Amniotic epithelial cell (primary cell): ENCODE measurements around the gene PLPP7.
"Not testable (repeated sequence)": the region's sequence is repeated elsewhere in the genome, so short reads cannot be mapped to it uniquely, and the experiment has no call there.

Experiments
- DNase-seq: peaks from one replicate; pipeline ENCODE4 v3.0.0-alpha.2; 2010; ENCODE audit warnings: low read depth

Gene PLPP7

DNA sequence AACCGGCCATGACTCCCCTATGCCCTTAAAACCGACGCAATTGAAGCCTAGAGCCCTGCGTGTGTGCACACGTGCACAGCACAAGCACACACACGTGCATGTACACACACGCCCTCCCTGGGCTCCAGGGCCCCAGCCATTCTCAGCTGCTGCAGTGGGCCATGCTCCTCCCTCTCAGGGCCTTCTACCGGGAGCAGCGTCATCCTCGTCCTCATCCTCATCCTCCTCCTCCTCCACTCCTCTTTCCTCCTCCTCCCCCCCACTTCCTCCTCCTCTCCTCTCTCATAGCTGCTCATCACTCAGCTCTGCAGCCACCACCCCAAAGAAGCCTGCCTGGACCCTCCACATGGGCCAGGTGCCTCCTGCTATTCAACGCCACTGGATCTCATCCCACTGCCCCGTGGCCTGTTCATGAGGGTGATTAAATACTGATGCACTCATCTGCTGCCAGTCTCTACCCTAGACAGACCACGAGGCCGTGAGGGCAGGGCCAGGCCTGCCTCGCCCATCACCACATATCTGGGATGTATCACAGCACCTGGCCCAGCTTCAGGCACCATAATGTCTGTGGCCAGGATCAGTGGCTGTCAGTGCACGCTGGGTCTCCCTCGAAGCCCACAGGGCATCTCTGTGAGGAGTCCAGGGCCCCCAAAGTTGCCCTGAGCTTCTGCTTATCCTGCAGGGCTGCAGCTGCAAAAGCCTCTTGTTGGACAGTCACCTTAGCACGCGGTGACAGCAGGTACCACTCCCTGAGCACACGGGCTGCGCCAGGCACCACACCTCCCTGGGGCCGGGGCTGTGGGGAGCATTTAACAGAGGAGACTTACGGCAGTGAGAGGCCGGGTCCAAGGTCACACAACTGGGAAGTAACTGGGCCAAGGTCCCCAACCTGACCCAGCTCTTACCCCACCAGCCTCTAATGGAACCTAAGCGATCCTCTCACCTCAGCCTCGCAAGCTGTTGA is 23.0 kb upstream of the PLPP7 start:
- DNase-seq, result no peak

DNA sequence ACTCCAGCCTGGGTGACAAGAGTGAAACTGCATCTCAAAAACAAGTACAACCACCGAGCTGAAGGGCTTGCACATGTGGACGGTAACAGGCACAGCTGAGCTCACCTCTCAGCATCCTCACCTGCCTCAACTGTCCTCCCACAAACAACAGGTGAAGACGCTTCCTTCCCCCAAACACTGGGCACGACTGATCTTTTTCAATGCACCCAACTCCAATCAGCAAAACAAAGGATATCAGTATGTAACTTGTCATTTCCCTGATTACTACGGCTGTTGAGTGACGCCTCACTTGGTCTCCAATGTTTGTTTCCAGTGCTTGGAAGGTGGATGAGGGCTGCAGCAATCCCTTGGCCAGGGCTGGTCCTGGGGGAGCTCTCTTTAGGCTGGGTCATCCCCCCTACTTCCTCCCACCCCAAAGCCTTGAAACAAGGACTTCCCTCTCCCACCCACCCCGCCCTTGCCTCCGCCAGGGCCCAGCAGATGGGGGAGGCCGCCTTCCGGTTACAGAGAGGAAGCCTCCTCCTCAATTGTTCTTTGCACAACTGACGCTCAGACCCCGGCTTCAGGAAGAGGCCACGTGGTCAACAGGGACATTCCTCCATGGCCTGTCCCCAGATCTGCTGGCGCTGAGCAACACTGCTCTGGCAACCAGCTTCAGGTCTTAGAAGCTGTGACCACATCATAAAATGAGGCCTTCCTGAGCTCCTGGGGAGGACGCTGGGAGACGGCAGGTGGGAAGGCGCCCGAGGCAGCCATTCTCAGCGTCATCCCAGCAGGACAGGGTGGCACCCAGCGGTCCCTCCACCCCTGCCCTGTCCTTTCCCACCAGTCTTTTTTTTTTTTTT is 19.1 kb upstream of the PLPP7 start:
- no peak for DNase-seq

DNA sequence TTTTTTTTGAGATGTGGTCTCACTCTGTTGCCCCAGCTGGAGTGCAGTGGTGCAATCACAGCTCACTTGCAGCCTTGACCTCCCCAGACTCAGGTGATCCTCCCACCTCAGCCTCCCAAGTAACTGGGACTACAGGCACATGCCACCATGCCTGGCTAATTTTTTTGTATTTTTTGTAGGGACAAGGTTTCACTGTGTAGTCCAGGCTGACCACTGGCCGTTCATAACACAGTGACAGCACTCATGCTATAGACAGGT is 18.6 kb upstream of the PLPP7 start:
- DNase-seq, result not testable (repeated sequence)

DNA sequence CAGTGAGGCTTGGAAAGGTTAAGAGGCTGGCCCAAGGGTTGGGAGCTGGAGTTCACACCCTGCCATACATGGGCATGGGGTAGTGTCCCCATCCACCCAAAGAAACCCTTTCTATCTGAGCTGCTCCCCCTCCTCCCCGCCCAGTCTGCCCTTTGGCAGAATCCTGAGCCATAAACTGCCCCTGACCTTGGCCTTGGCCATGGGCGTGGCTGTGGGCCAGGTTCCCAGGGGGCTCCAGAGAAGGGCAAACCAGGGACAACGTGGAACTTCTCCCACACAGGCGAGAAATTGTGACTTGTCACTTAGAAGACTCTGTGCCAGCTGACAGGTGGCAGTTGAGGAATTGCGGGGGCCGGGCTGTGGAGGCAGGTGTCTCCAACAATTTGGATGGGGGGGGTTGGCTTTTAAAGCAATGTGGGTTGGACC is 18.0 kb upstream of the PLPP7 start:
- DNase-seq, result no peak

DNA sequence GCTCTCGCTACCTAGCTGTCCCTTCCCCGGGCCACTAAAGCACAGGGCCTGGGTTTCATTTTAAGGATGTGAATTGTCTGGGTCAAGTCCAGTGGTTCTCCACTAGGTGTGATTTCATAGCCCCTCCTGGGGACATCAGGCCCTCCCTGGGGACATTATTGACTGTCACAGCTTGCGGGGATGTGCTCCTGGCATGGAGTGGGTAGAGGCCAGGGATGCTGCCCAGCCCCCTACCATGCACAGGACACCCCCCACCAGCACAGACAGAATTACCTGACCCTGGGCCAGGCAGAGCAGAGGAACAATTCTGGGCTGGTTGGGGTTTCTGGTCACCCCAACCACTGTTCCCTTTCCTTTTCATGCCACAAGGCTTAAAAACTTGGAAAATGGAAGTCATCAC is 17.3 kb upstream of the PLPP7 start:
- no peak for DNase-seq

DNA sequence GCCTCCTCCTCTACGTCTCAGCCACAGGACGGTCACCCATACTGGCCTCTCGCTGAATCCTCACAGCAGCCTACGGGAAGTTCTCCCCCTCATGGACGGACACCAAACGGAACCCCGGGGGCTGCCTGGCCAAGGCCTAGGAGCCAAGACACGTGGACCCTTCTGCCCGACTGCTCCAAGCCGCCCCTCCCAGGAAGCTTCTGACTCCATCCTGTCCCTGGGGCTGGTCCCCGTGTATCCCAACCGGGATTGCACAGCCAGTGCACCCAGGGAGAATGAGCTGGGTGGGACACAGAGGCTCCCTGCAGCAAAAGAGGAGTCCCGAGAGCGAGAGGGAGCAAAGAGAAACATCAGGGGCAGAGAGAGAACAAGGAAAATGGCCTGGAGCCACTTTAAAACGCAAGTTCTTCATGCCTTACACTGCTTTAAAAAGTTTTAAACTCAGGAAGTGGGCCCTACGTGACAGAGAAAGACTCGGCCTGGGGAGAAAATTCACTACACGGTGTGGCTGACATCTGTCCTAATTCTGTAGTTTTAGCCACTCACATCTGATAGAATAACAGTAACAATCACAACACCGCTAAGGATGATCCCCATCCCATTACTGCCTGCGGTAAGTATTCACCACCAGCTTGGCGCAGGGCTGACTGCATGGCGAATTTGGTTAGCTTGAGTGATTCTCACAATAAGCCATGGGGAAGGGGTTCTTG is 16.2 kb upstream of the PLPP7 start:
- DNase-seq, result no peak

DNA sequence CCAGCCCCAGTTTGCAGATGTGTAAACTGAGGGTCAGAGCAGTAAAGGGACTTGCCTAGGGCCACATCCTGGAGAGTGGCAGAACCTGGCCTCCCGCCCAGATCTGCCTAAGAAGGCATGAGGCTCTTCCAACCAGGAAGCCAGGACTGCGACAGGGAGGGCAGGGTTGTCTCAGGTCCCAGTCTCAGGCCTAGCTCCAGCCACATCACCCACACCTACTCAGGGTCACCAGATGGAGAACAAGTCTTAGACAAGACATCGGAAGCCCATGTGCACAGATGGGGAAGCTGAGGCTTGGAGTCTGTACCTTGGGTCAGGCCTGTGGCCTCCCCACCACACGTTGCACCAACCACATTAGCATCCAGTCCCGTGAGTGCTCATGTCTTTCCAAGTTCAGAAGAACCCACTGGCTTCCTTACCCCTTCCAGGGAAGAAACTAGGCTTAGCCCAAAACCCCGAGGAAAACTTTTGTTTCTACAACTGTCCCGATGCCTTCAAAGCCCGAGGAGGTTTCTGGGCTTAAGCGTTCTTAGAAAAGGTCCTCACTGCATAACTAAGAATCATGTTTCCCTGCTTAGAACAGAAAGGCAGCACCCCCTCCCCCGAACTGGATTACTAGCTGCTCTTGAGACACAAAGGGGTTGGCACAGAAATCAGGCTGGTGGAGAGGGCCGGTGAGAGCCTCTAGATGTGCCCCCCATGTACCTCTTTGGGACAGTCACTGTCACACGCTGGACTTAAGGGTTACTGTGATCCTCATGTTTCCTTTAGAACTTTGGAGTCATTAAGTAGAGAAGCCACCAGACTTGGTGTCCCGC is 15.5 kb upstream of the PLPP7 start:
- DNase-seq, result no peak

DNA sequence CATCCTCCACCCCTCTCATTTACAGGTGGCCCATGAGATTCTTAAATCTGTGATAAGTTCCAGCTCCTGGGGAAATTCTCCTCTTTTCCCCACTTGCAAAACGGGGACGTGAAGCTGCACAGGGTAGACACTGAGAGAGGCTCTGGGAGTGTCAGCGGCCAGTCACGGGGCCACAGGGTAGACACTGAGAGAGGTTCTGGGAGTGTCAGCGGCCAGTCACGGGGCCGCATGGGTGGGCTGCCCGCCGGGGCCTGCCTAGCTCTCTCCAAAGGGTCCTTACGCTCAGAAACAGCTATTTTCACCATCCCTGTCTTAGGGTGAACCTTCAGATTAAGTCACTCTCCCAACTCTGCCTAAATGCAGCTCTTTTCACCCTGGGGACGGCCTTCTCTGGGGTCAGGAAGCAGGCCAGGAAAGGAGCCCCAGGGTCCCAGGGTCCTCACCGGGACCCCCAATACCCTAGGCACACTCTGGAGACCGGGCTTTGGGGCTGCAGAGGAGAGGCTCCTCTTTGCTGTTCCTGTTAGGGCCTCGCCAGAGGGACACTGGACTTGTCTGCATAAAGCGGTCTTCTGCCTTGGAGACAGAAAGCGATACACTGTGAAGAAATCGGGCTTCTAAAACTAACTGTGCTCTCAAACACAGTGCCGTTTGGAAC is 14.7 kb upstream of the PLPP7 start:
- no peak for DNase-seq

DNA sequence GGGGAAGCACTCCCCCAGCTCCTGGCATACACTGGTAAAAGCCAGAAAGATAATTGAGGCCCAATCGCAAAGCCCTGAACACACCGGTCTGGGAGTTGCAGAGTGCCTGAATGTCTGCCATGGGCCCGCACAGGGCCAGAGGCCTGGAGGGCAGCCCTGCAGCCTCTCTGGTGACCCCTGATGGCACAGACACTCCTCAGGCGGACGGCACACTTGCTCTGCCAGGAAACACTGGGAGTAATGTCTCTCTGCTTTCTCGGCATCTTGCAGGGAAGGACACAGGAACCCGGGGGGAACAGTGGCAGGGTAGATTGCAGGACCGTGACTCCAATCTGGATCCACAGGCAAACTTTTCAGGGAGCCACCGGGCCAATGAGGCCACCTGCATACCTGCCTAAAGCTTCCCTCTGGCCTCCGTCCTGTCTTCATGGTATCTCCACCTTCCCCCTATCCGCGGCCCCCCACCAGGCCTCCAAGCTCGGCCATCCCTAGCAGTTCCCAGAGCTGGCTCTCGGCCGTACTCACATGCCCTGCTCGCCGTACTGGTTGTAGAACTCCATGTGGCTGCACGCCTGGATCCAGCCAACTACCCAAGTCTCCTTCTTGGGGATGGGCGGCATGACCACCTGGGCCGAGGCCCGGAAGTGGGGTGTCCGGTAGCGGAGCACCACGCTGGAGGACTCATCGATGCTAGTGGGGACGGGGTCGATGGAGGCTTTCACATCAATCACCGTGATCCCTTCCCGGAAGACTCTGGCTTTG is 14.0 kb upstream of the PLPP7 start:
- no peak for DNase-seq

DNA sequence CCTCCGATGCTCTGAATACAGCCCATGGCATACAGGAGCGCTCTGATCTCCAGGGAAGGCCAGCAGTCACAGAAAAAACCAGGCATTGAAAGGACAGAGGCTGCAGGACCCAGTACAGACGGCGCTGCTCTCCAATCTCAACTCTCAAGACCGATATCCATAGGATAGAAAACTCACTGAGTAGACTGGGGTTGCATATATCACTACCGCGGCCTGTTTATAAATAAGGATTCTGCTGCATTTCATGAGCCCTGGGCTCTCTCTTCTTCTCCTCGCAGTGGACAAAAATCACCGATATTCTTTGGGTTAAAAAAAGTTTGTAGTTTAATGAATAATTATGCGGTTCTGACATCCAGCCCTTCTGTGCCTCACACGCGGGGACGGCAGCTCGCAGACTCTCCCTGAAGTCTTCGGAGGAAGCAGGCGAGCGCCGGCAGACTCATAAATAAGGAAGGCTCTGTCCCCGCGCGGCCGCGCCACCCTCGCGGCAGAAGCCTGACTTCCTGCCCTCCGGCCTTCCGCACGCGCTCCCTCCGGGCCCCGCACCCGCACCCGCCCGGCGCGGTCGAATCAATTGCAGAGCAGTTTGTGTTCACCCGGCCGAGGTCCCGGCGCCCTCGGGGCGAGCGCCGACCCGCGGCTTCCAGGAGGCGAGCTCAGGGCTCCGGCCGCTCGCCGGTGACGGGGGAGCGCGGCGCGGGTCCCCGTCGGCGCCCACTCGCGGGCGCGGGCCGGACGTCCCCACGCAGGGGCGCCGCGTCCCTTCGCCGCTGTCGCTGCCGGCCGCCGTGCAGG is 13.2 kb upstream of the PLPP7 start, which contains the start of gene FAM78A:
Gene FAM78A, minus strand, starts transcription at position 417 of the 795 bp plus-strand sequence. Its CDS starts 331 bp downstream, at position 86.
- DNase-seq, result no peak

DNA sequence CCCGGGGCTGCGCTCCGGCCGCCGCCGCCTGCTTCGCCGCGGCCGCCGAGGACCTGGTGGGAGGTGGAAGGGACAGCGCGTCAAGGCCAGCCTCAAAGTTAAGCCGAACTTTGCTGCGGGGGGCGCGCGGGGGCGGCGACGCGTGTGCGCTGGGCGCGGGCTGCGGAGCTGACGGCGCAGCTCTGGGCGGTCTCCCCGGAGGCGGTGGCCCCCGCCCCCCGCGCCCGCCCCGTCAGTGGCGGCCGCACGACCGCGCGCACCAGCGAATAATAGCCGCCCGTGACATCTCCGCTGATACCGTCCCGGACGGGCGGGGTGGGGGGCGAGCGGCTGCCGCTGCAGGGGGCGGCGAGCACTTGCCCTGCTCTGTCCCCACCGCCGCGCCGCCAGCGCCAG is 12.6 kb upstream of the PLPP7 start:
- DNase-seq, result no peak

DNA sequence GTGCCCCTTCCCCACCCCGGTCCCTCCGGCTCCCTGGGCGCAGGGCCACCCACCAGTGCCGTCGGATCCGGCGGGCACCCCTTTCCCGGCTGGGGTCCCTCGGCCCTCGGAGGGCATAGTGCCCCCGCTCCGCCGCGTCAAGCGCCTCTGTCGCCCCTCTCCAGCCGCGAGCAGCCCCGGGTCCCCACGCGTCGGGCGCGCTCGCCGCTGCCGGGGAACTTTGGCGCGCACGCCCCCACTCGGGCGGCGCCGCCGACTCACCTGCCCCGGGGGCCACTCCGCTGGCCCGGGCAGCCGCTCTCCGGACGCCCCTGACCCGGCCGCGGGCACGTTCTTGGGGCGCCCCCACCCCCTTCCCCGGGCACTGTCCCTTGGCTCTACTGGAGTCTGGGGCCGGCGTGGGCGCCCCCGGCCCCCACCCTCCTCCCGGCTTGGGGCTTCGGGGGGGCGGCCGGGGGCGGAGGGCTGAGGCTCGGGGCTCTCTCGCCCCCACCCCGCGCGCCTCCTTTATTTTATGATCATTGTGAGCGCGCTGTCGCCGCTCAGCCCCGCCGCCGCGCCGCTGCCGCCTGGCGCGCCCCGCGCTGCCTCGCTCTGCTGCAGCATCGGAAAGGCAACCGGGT is 12.1 kb upstream of the PLPP7 start:
- no peak for DNase-seq

DNA sequence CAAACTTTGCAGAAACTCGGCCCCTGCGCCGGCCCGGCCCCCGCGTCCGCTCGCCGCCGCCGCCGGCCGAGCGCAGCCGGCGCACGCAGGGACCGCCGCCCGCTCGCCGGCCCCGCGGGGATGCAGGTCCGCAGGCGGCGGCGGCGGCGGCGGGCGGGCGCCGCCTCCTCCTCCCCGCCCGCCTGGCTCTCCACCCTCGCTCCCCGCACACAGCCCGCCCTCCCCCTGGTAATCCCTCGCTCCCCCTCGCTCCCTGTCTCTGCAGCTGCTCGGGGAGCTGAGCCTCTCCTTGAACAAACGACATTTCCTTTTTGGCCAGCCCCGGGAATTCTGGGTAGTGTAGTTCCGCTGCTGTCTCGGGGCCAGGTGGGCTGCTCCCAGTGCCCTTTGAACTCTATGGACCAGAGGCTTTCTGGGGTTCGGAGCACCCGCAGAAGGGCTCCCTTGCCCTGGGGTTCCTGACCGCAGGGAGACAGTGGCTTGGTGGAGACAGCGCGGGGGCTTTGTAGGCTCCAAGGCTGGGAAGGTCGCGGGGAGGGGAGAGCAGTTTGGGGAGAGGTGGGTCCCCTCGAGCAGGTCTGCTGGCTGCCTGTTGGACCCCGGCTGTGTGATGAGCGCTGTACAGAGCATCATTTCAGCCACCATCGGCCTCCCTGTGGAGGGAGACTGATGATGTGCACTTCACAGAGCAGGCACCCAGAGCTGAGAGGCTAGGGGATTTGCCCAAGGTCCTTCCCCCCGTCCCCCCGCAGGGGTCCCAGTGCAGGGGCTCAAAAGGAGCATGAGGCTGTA is 11.4 kb upstream of the PLPP7 start:
- DNase-seq, result peak; percentile 81

DNA sequence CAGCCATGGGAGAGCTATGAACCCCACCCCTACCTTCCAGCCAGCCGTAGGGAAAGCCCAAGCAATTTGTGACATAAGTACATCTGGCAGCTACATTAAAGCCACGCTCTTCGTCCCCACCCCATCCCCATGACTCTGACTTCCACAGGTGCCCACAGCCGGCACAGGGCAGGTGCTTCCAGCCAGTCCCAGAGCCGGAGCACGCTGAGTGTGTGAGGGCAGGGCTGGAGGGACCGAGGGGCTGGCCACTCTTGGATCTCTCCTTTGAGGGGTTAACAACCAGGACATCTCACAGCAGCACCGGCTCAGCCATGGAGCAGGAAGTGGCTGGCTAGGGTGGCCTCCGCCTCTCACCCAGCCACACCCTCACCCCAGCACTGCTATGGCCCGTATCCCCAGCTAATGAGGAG is 10.8 kb upstream of the PLPP7 start:
- DNase-seq, result no peak

DNA sequence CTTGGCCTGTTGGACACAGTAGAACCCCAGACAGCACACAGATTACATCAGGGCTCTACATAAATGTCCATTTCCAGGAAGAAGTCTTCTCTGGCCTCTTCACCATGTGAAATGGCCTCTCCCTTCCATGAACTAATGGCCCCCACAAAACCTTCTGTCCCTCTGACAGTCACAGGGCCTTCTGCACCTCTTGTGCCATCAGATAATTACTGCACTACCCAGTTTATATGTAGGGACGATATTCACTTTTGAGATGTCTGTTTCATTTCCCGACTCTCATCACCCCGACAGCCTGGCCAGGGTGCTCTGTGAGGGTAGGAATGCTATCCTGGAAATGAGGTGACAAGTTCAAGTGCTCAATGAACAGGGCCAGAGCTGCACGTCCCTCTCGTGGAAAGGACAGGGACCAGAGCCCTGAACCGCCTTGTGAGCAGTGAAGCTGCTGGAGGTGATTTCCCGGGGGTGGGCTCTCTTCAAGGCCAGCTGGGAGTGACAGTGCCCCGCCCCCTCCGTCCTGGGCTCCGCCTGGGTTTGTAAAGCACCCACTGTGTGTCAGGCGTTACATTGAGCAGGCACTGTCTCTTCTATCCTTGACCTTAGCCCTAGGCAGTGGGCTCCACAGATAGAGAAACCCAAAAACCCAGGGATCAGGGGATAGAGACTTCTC is 10.2 kb upstream of the PLPP7 start:
- DNase-seq, result no peak

DNA sequence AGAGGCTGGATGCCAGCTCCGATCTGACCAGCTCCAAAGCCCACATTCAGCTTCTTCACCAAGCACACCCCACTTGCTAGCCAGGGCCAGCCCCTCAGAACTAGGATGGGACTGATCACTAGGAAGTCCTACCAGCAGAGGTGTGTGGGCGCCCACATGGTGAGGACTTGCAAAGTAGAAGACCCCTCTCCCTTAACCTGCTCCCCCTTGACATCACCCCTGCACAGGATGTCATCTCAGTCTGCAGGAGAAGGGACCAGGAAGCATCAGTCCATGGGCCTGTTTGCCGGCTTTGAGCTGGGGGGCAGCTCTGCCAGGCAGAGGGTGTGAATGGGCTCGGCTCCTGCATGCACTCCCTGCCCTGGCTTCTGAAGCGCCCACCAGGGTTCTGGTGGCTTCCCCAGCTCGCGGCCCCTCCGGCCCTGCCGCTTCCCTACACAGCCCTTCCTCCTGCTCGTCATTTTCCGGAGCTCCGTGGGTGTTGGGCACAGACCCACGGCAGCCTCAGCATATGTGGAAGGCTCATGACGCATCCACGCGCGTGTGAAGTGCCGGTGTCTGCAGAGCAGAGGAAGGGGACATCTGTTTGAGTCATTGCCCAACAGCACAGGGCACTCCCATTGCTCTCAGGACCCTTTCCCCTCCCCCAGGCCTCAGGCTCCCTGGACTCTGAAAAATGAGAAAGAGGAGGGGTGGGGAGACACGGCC is 9.5 kb upstream of the PLPP7 start:
- DNase-seq, result no peak

DNA sequence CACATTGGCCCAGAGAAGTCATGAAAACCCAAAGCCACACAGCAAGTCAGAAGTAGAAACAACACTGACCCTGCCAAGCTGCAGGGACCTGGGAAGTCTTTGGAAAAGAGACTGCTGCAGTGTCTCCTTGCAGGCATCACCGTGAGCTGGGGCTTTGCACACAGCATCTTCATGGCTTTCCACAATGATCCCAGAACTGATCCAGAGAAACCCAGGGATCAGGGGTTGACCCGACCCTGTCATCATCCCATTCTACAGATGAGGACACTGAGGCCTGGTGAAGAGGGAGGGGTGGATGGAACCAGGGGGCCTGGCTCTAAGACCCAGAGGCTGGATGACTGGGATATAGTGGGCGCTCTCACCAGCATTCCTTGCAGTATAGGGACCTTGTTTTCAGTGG is 8.9 kb upstream of the PLPP7 start:
- no peak for DNase-seq
